Fibroblast of lung (primary cell): ENCODE results near the gene TOR1AIP2. TPM values are rescaled to one million over a fixed set of nuclear protein-coding genes. Genes with fewer than 3 reads are reported as not detected.

Source experiments
- DNase-seq, 2 donors: peaks; one replicate each; pipeline versions ENCODE4 v3.0.0 to v3.0.0-alpha.2; 2010; ENCODE audit warnings: low read depth in 2 of 2
- H2AFZ ChIP-seq: 2 replicates; pipeline ENCODE4 v1.5.1; 2012; ENCODE audit warnings: low read length, control low read depth, inconsistent platforms
- H3K27ac ChIP-seq: 2 replicates; pipeline ENCODE4 v1.5.1; 2011; ENCODE audit warnings: low read length, control low read depth; ENCODE audit not compliant: insufficient read depth
- H3K27me3 ChIP-seq: 2 replicates; pipeline ENCODE4 v1.5.1; 2011; ENCODE audit warnings: mild to moderate bottlenecking, low read length; ENCODE audit not compliant: control insufficient read depth, insufficient read depth
- H3K36me3 ChIP-seq: 2 replicates; pipeline ENCODE4 v1.5.1; 2011; ENCODE audit warnings: low read length; ENCODE audit not compliant: control insufficient read depth, insufficient read depth
- H3K4me1 ChIP-seq: 2 replicates; pipeline ENCODE4 v1.5.1; 2011; ENCODE audit warnings: low read length; ENCODE audit not compliant: control insufficient read depth, insufficient read depth; ENCODE audit errors: extremely low read depth
- H3K4me2 ChIP-seq: 2 replicates; pipeline ENCODE4 v1.5.1; 2011; ENCODE audit warnings: low read length, control low read depth; ENCODE audit not compliant: insufficient read depth; ENCODE audit errors: extremely low read depth
- H3K4me3 ChIP-seq, 4 experiments: fragments of 200-600 bp in 1 of 4; sonication (generic) in 1 of 4; replicated peaks in 1 of 4; 2 replicates each; pipeline ENCODE4 v1.5.1; 2011 to 2016; ENCODE audit warnings: low read length in 4 of 4, low read depth in 3 of 4, mild to moderate bottlenecking in 3 of 4, control low read depth in 2 of 4, inconsistent platforms in 1 of 4, mixed read lengths in 1 of 4; ENCODE audit not compliant: insufficient read depth in 1 of 4; ENCODE audit errors: control extremely low read depth in 1 of 4
- H3K79me2 ChIP-seq: 2 replicates; pipeline ENCODE4 v1.5.1; 2012; ENCODE audit warnings: mild to moderate bottlenecking, low read length, inconsistent platforms; ENCODE audit not compliant: control insufficient read depth, insufficient read depth
- H3K9ac ChIP-seq: 2 replicates; pipeline ENCODE4 v1.5.1; 2011; ENCODE audit warnings: mild to moderate bottlenecking, low read length, control low read depth; ENCODE audit not compliant: insufficient read depth
- H3K9me3 ChIP-seq: 2 replicates; pipeline ENCODE4 v1.5.1; 2012; ENCODE audit warnings: low read depth, low read length; ENCODE audit not compliant: control insufficient read depth, insufficient read depth
- H4K20me1 ChIP-seq: 2 replicates; pipeline ENCODE4 v1.5.1; 2011; ENCODE audit warnings: low read length; ENCODE audit not compliant: control insufficient read depth, insufficient read depth; ENCODE audit errors: extremely low read depth
- EZH2 ChIP-seq: IDR thresholded peaks from 2 replicates; pipeline ENCODE4 v1.5.1; 2012; ENCODE audit warnings: low read length, control low read depth, mild to moderate bottlenecking; ENCODE audit errors: missing control alignments
- polyA plus RNA-seq, 2 donors: library from polyadenylated mRNA; depleted of rRNA in 1 of 2; stranded (reverse) in 1 of 2; unstranded in 1 of 2; fragments of >200 nt; gene quantifications; 2 replicates each; pipeline ENCODE4 v1.2.1, GENCODE V29; 2011 to 2012; ENCODE audit warnings: missing spikeins in 1 of 2
- total RNA-seq: library from RNA; depleted of rRNA; stranded (reverse); fragments of >200 nt; gene quantifications from 2 replicates; pipeline ENCODE4 v1.2.1, GENCODE V29; 2014
- TF ChIP-seq, protein P1 (sequence below), 2 donors: IDR thresholded peaks in 1 of 2; conservative IDR thresholded peaks in 1 of 2; 1 replicate in 1 of 2; 2 replicates in 1 of 2; pipeline ENCODE4 v1.5.1; 2011 to 2012; ENCODE audit warnings: low read length in 2 of 2, control low read depth in 1 of 2, inconsistent platforms in 1 of 2, low read depth in 1 of 2, mild to moderate bottlenecking in 1 of 2

TOR1AIP2 gene
- total and polyA plus RNA-seq, 2 donors (not counting 1 experiment from before 2014, with no cell fraction given) = 78.9 to 81.9 TPM

DNA sequence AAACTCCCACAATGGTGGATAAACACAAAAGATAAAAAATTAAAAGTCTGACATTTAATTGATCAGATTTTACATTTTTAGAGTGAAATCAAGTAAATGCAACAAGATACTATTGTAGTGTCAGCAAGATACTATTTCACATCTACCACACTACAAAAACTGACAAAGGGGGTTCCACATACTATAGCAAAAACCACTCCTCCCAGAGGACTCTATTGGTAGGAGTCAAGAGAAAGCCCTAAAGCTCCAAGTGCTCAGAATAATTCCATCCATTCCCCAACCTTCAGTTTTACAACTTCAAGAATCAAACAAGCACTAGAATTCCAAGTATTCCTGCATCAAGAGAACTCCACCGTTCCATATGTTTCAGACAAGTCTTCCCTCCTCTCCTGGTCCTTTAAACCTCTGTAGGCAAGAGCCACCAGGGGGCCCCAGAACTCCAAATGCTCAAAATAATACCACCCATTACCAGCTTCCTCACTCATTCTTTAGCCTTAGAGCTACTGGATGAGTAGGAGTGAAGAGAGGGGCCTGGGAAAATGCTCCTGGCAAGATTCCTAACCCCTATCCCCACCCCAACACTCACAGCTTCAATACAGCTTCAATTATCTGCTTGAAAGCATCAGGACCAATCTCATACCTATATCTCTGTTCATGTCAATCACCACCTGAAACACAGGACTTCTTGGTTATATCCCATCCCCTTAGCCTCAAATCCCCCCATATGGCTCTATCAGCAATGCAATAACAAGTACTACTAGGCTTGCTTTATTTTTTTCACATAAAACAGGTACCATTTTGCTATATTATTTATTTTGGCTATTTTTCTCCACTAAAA lies 9.9 kb downstream of the TOR1AIP2 start:
- DNase-seq = peak; percentile 32 to 62
- Histone ChIP-seq H4K20me1 (no peaks in the 10 kb centered on the region), H3K9me3 (no peaks in the 10 kb centered on the region), H3K27me3 (no peaks in the 10 kb centered on the region), H3K36me3 (peaks cover 4% of the 10 kb centered on the region), H2AFZ (no peak overlapping the region), H3K79me2 (peaks cover 43% of the 10 kb centered on the region), H3K27ac (no peak overlapping the region), H3K9ac (no peak overlapping the region), H3K4me1 (no peaks in the 10 kb centered on the region), H3K4me3 (no peak overlapping the region), H3K4me2 (no peak overlapping the region)
- no peak for TF ChIP-seq EZH2
- TF ChIP-seq, protein P1, sequence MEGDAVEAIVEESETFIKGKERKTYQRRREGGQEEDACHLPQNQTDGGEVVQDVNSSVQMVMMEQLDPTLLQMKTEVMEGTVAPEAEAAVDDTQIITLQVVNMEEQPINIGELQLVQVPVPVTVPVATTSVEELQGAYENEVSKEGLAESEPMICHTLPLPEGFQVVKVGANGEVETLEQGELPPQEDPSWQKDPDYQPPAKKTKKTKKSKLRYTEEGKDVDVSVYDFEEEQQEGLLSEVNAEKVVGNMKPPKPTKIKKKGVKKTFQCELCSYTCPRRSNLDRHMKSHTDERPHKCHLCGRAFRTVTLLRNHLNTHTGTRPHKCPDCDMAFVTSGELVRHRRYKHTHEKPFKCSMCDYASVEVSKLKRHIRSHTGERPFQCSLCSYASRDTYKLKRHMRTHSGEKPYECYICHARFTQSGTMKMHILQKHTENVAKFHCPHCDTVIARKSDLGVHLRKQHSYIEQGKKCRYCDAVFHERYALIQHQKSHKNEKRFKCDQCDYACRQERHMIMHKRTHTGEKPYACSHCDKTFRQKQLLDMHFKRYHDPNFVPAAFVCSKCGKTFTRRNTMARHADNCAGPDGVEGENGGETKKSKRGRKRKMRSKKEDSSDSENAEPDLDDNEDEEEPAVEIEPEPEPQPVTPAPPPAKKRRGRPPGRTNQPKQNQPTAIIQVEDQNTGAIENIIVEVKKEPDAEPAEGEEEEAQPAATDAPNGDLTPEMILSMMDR (conservative IDR thresholded peaks at IDR 0.05 in 1 of 2, IDR thresholded peaks at IDR 0.05 in 1 of 2; ENCODE audit: low read depth in 1 of 2, low read length in 2 of 2) = peak; percentile 83 to 88

DNA sequence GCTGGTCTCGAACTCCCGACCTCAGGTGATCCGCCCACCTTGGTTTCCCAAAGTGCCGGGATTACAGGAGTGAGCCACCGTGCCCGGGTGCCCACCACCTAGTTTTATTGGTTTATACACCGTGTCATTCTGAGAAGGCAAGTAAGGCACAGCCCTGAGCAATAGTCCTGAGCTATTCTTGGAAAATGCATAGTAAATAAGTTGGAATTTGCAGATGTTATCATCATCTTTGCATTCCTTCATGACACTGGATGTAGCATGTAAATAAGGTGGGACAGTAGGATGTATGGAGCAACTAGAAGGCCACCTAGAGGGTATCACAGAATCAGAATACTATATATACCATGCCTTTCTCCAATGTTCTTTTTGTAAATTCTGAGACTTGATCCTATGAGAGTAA lies 11.0 kb downstream of the TOR1AIP2 start:
- H3K4me2 ChIP-seq = no peak overlapping the region
- H3K79me2 ChIP-seq = peaks cover 36% of the 10 kb centered on the region
- no peak overlapping the region for H3K27ac ChIP-seq
- no peak for DNase-seq
- H4K20me1 ChIP-seq = no peaks in the 10 kb centered on the region
- peaks cover 6% of the 10 kb centered on the region for H3K36me3 ChIP-seq
- no peak overlapping the region for H3K4me3 ChIP-seq
- H3K4me1 ChIP-seq = no peaks in the 10 kb centered on the region
- no peak for TF ChIP-seq EZH2
- TF ChIP-seq, protein P1 (conservative IDR thresholded peaks at IDR 0.05 in 1 of 2, IDR thresholded peaks at IDR 0.05 in 1 of 2; ENCODE audit: low read depth in 1 of 2, low read length in 2 of 2) = no peak
- H3K27me3 ChIP-seq = no peaks in the 10 kb centered on the region
- H3K9ac ChIP-seq = no peak overlapping the region
- no peaks in the 10 kb centered on the region for H3K9me3 ChIP-seq
- H2AFZ ChIP-seq = no peak overlapping the region

DNA sequence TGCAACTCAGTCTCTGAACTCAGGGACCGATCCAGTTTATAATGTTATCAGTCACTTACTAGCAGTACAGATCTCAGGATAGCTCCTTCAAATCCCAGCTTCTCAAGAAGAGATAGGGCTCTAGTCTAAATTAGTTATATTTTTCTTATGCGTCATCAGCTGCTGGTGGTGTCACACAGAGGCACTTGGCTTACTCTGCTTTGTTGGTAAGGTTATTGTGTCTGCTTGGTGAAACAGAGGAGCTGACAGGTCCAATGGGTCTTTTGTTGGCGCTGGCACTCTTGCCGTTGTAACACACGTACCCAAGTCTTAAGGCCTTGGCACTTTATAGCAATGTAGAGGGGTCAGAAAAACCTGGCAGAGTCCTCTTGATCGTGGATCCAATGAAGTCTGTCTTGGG lies 12.2 kb downstream of the TOR1AIP2 start:
- H2AFZ ChIP-seq = no peak overlapping the region
- H3K27ac ChIP-seq = no peak overlapping the region
- no peak overlapping the region for H3K4me3 ChIP-seq
- H3K4me1 ChIP-seq = no peaks in the 10 kb centered on the region
- H3K27me3 ChIP-seq = no peaks in the 10 kb centered on the region
- H3K36me3 ChIP-seq = peaks cover 6% of the 10 kb centered on the region
- H3K9me3 ChIP-seq = no peaks in the 10 kb centered on the region
- TF ChIP-seq, protein P1 (conservative IDR thresholded peaks at IDR 0.05 in 1 of 2, IDR thresholded peaks at IDR 0.05 in 1 of 2; ENCODE audit: low read depth in 1 of 2, low read length in 2 of 2) = no peak
- no peak for TF ChIP-seq EZH2
- H4K20me1 ChIP-seq = no peaks in the 10 kb centered on the region
- DNase-seq = no peak
- H3K9ac ChIP-seq = no peak overlapping the region
- peaks cover 26% of the 10 kb centered on the region for H3K79me2 ChIP-seq
- no peak overlapping the region for H3K4me2 ChIP-seq
